Neural crest cell (in vitro differentiated cells): ENCODE measurements around the gene CYP27A1. TPM values are rescaled to one million over a fixed set of nuclear protein-coding genes. Genes with fewer than 3 reads are reported as not detected.

ENCODE experiments used
- DNase-seq: peaks from one replicate; pipeline ENCODE4 v3.0.0; 2021; ENCODE audit warnings: low read depth, mixed read lengths, low spot score
- H3K27ac Mint-ChIP-seq: one replicate; pipeline ENCODE4 v1.8.0; 2021; ENCODE audit warnings: mild to moderate bottlenecking, mixed read lengths; ENCODE audit not compliant: unreplicated experiment
- H3K27me3 Mint-ChIP-seq: 2 replicates; pipeline ENCODE4 v1.8.0; 2021; ENCODE audit warnings: low read depth, mild to moderate bottlenecking, mixed read lengths
- H3K36me3 Mint-ChIP-seq: 2 replicates; pipeline ENCODE4 v1.8.0; 2021; ENCODE audit warnings: low read depth, mild to moderate bottlenecking, mixed read lengths
- H3K4me1 Mint-ChIP-seq: 2 replicates; pipeline ENCODE4 v1.8.0; 2021; ENCODE audit warnings: mixed read lengths
- H3K4me3 Mint-ChIP-seq: one replicate; pipeline ENCODE4 v1.8.0; 2021; ENCODE audit warnings: mild to moderate bottlenecking, mixed read lengths
- H3K9me3 Mint-ChIP-seq: 2 replicates; pipeline ENCODE4 v1.8.0; 2021; ENCODE audit warnings: mixed read lengths
- CTCF ChIP-seq: fragments of 200-600 bp; sonication (generic); conservative IDR thresholded peaks from 2 replicates; pipeline ENCODE4 v1.5.0; 2021; ENCODE audit warnings: antibody characterized with exemption, mild to moderate bottlenecking
- total RNA-seq: library from RNA; stranded (reverse); gene quantifications from 2 replicates; pipeline ENCODE4 v1.2.1, GENCODE V29; 2021

The CYP27A1 gene
- total RNA-seq, 1 donor from 2014 or later: 3.2 TPM

GRCh38 chr2:218806346-218806978, 24.5 kb downstream of the CYP27A1 start:
- Mint-ChIP-seq H3K36me3 (peaks cover 3% of the 10 kb centered on the region), H3K4me1 (peaks cover 20% of the 10 kb centered on the region), H3K4me3 (no peak overlapping the region), H3K27me3 (no peaks in the 10 kb centered on the region), H3K9me3 (peaks cover 3% of the 10 kb centered on the region), H3K27ac (no peak overlapping the region)
- DNase-seq: no peak
- no peak for TF ChIP-seq CTCF

- H3K9me3 Mint-ChIP-seq: peaks cover 3% of the 10 kb centered on the region
- no peak overlapping the region for H3K4me3 Mint-ChIP-seq
- H3K27ac Mint-ChIP-seq: no peak overlapping the region
- no peaks in the 10 kb centered on the region for H3K27me3 Mint-ChIP-seq
- TF ChIP-seq CTCF: no peak
- peaks cover 20% of the 10 kb centered on the region for H3K4me1 Mint-ChIP-seq
- H3K36me3 Mint-ChIP-seq: peaks cover 3% of the 10 kb centered on the region
- DNase-seq: no peak
Observed at GRCh38 chr2:218807626-218808025, 25.7 kb downstream of the CYP27A1 start.

GRCh38 chr2:218809515-218809914, 27.6 kb downstream of the CYP27A1 start:
- no peak for TF ChIP-seq CTCF
- peaks cover 3% of the 10 kb centered on the region for H3K9me3 Mint-ChIP-seq

GRCh38 chr2:218810256-218810655, 28.3 kb downstream of the CYP27A1 start:
- peaks cover 1% of the 10 kb centered on the region for H3K36me3 Mint-ChIP-seq

More at GRCh38 chr2:218809515-218809914, 27.6 kb downstream of the CYP27A1 start:
- Mint-ChIP-seq H3K4me3 (no peak overlapping the region), H3K27ac (no peak overlapping the region), H3K36me3 (peaks cover 3% of the 10 kb centered on the region), H3K27me3 (no peaks in the 10 kb centered on the region), H3K4me1 (peaks cover 19% of the 10 kb centered on the region)
- DNase-seq: no peak

GRCh38 chr2:218811382-218811781, 29.4 kb downstream of the CYP27A1 start:
- H3K4me1 Mint-ChIP-seq: peaks cover 3% of the 10 kb centered on the region
- no peak for DNase-seq
- no peak overlapping the region for H3K27ac Mint-ChIP-seq
- H3K4me3 Mint-ChIP-seq: no peak overlapping the region
- H3K36me3 Mint-ChIP-seq: no peaks in the 10 kb centered on the region
- H3K27me3 Mint-ChIP-seq: no peaks in the 10 kb centered on the region
- H3K9me3 Mint-ChIP-seq: no peaks in the 10 kb centered on the region
- TF ChIP-seq CTCF: no peak

More at GRCh38 chr2:218810256-218810655, 28.3 kb downstream of the CYP27A1 start:
- peaks cover 12% of the 10 kb centered on the region for H3K4me1 Mint-ChIP-seq
- TF ChIP-seq CTCF: no peak
- H3K27me3 Mint-ChIP-seq: no peaks in the 10 kb centered on the region
- no peak for DNase-seq
- no peak overlapping the region for H3K4me3 Mint-ChIP-seq
- H3K27ac Mint-ChIP-seq: no peak overlapping the region
- peaks cover under 1% of the 10 kb centered on the region for H3K9me3 Mint-ChIP-seq
